Tibial artery (tissue), 4 donors: Measurements from ENCODE around the gene FIGNL2.
A peak's percentile ranks its signal among the peaks of the same experiment; 100 is the strongest.

Experiments used
- DNase-seq, 2 donors: peaks; one replicate each; pipeline ENCODE4 v3.0.0-alpha.2; 2019
- H3K27ac ChIP-seq, 2 donors: fragments of 200-600 bp; sonication (generic) in 1 of 2; 1 replicate in 1 of 2; 2 replicates in 1 of 2; pipeline ENCODE4 v1.5.1; 2018 to 2019; ENCODE audit warnings: mild to moderate bottlenecking in 1 of 2
- H3K27me3 ChIP-seq, 2 donors: fragments of 200-600 bp; sonication (generic) in 1 of 2; one replicate each; pipeline versions ENCODE4 v1.5.1 to v1.6.0; 2016 to 2019
- H3K36me3 ChIP-seq, 3 donors: fragments of 200-600 bp; sonication (generic) in 2 of 3; one replicate each; pipeline ENCODE4 v1.5.1; 2016 to 2019; ENCODE audit warnings: mild to moderate bottlenecking in 2 of 3
- H3K4me1 ChIP-seq, 4 donors: fragments of 200-600 bp; sonication (generic) in 2 of 4; 1 replicate in 3 of 4; 2 replicates in 1 of 4; pipeline ENCODE4 v1.5.1; 2016 to 2019
- H3K4me3 ChIP-seq, 2 donors: fragments of 200-600 bp; sonication (generic) in 1 of 2; 1 replicate in 1 of 2; 2 replicates in 1 of 2; pipeline ENCODE4 v1.5.1; 2018 to 2019; ENCODE audit warnings: mild to moderate bottlenecking in 2 of 2
- H3K9me3 ChIP-seq, 3 donors: fragments of 200-600 bp; sonication (generic) in 1 of 3; one replicate each; pipeline ENCODE4 v1.5.1; 2016 to 2019
- intact Hi-C: fragments of 100-400 bp; cut with DNase I; formaldehyde crosslinking; loops from one replicate; pipeline ENCODE4 v1.15.0; 2023; ENCODE audit warnings: low total_unique reads
- TF ChIP-seq, protein P1 (sequence below), 2 experiments: fragments of 200-600 bp in 1 of 2; fragments of 450-650 bp in 1 of 2; IDR thresholded peaks; one replicate each; pipeline ENCODE4 v1.5.1; 2017 to 2019; ENCODE audit warnings: antibody characterized with exemption in 2 of 2, mild to moderate bottlenecking in 1 of 2, moderate library complexity in 1 of 2

FIGNL2 gene

DNA sequence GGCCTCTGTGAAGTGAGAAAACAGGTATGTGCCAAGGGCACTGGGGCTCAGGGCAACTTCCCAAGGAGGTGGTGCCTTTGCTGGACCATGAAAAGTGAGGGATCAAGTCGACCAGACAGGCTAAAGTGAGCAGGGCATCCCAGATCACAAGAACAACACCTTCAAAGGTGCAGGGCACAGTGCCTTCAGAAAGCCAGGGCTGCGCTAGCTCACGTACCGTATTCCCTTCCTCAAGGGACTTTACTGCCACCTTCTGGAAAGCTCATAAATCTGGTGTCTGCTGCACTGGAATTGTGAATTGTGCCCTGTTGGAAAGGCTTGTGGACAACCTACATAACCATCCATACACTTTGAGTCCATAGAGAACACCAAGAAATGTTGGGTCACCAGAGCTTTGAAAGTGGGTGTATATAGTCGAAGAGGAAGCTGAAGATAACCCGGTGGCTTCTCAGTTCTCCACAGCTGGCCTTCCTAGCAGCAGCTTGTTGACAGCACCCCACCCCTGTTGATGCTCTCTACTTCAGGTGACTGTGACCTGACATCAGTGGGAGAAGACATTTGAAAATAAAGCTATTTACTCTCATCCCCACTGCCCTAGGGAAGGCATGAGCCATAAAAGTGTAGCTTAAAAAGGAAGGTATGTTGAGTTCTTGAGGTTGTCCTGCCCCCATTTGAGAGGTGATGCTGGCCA, 24.5 kb downstream of the FIGNL2 start:
- peaks cover 0 to 55% of the 10 kb centered on the region in 2 donors for H3K27me3 ChIP-seq
- TF ChIP-seq, protein P1, sequence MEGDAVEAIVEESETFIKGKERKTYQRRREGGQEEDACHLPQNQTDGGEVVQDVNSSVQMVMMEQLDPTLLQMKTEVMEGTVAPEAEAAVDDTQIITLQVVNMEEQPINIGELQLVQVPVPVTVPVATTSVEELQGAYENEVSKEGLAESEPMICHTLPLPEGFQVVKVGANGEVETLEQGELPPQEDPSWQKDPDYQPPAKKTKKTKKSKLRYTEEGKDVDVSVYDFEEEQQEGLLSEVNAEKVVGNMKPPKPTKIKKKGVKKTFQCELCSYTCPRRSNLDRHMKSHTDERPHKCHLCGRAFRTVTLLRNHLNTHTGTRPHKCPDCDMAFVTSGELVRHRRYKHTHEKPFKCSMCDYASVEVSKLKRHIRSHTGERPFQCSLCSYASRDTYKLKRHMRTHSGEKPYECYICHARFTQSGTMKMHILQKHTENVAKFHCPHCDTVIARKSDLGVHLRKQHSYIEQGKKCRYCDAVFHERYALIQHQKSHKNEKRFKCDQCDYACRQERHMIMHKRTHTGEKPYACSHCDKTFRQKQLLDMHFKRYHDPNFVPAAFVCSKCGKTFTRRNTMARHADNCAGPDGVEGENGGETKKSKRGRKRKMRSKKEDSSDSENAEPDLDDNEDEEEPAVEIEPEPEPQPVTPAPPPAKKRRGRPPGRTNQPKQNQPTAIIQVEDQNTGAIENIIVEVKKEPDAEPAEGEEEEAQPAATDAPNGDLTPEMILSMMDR (IDR thresholded peaks at IDR 0.05), result peak; percentile 32 to 36
- intact Hi-C loops, result no loop called here
- no peaks in the 10 kb centered on the region for H3K9me3 ChIP-seq
- no peak overlapping the region for H3K4me3 ChIP-seq
- no peak for DNase-seq
- no peak overlapping the region for H3K27ac ChIP-seq
- H3K4me1 ChIP-seq, result peaks cover 0 to 9% (median 0%) of the 10 kb centered on the region in 4 donors
- H3K36me3 ChIP-seq, result no peaks in the 10 kb centered on the region

DNA sequence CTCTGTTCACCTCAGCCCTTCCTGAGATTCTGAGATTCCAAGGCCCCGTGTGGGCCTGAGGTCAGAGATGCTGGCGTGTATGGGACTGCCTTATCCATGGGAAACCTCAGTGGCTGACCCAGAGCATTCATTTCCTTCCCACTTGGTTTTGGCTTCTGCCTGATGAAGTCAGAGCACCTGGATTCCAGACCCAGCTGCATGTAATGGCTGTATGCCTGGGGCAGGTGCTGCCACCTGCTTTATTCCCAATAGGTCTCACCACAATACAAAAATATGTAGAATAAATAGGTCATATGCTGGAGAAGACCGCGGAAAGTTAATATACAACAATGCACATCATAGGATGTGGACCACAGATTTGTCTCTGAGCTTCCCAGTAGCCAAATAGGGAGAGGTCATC, 25.6 kb downstream of the FIGNL2 start:
- peaks cover 0 to 9% (median 0%) of the 10 kb centered on the region in 4 donors for H3K4me1 ChIP-seq
- H3K4me3 ChIP-seq, result no peak overlapping the region
- peaks cover 0 to 56% of the 10 kb centered on the region in 2 donors for H3K27me3 ChIP-seq
- no peaks in the 10 kb centered on the region for H3K36me3 ChIP-seq
- no peak for DNase-seq
- H3K9me3 ChIP-seq, result no peaks in the 10 kb centered on the region
- TF ChIP-seq, protein P1 (IDR thresholded peaks at IDR 0.05), result no peak
- intact Hi-C loops, result no loop called here
- H3K27ac ChIP-seq, result no peak overlapping the region

DNA sequence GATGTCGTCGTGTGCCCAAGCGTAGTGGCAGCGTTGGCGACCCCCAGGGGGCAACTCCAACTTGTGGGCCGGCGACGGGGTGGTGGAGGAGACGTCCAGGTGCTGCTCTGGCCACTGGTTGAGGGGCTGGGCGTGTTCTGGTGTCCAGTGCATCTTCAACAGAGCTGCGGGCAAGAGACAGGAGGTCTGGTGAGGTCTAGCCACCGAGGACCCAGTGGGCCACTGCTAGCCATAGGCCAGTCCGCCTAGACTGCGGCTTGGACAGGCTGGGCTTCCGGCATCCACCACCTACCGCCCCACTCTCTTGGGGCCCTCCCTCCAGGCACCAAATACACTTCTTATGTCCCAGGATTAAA, 26.3 kb downstream of the FIGNL2 start:
- H3K27me3 ChIP-seq, result peaks cover 0 to 63% of the 10 kb centered on the region in 2 donors
- TF ChIP-seq, protein P1 (IDR thresholded peaks at IDR 0.05), result no peak
- H3K4me1 ChIP-seq, result peaks cover 0 to 9% (median 0%) of the 10 kb centered on the region in 4 donors
- H3K36me3 ChIP-seq, result no peaks in the 10 kb centered on the region
- DNase-seq, result no peak
- intact Hi-C loops, result no loop called here
- no peak overlapping the region for H3K4me3 ChIP-seq
- H3K9me3 ChIP-seq, result no peaks in the 10 kb centered on the region
- H3K27ac ChIP-seq, result no peak overlapping the region

DNA sequence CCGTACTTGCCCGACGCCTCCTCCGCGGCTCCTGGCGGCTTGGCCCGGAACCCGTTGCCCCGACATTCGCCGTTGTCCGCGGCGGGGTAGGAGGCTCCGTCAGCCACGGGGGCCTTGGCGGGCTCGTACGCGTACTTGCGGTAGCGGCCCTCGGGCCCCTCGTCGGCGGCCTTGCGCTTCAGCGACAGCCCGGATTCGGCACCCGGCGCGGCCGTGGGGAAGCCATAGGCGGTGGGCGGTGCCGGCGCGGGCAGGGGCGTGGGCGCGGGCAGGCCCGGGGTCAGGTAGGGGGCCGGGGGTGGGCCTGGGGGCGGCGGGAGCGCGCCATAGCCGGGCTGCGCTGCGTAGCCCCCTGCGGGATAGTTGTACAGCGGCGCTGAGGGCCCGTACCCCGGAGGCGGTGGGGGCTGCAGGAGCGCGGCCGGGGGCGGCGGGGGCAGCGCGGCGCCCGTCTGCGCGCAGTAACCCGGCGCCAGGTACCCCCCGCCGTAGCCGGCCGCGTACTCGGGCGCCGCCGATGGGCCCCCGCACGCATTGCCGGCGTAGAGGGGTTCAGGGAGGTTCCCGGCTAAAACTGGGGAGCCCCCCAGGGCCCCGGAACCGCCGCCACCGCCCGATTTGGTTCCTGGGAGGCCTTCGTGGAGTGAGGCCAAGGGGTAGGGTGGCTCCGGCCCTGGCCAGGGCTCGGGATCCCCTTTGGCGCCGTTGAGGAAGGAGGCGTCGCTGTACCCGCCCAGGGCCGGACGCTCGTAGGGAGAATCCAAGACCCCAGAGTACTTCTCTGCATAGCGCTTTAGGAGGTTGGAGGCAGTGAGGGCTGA, 26.9 kb downstream of the FIGNL2 start:
- Histone ChIP-seq H3K27me3 (peaks cover 0 to 68% of the 10 kb centered on the region in 2 donors), H3K9me3 (no peaks in the 10 kb centered on the region), H3K27ac (no peak overlapping the region), H3K4me3 (peak overlapping the region; percentile 25 to 35), H3K4me1 (peaks cover 0 to 7% (median 0%) of the 10 kb centered on the region in 4 donors), H3K36me3 (no peaks in the 10 kb centered on the region)
- TF ChIP-seq, protein P1 (IDR thresholded peaks at IDR 0.05), result no peak
- DNase-seq, result no peak
- intact Hi-C loops, result no loop called here

DNA sequence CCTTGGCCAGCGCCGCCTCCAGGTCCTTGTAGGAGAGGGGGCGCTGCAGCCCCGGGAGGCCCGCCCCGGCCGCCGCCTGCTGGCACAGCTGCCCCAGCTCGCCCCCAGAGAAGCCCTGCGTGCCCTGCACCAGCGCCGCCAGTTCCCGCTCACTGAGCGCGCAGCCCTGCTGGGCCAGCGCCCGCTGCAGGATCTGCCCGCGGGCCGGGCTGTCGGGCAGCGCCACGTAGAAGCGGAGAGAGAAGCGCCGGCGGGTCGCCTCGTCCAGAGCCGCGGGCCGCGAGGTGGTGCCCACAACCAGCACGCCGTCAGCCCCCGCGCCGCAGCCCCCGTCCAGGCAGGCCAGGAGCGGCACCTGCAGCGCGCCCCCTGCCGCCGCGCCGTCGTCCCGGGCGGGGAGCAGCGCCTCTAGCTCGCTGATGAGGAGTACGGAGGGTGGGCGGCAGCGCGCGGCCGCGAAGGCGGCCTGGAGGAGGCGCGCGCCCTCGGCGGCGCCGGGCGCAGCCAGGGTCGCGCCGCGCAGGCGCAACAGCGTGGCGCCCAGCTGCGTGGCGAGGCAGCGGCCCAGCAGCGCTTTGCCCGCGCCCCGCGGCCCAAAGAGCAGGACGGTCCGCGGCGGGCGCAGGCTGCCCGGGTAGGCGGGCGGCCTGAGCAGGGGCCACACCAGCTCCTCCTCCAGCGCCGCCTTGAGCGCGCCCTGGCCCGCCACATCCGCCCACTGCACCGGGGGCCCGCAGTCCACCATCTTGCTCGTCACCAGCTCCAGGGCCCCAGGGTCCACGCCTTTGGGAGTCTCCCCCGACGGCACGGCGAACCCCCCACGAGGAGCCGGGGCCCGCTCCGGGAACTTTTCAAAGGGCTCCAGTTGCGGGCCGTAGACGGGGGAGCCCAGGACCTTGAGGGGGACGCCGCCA, 27.7 kb downstream of the FIGNL2 start:
- Histone ChIP-seq H3K4me1 (peaks cover 0 to 6% (median 0%) of the 10 kb centered on the region in 4 donors), H3K9me3 (no peaks in the 10 kb centered on the region), H3K27me3 (peaks cover 0 to 71% of the 10 kb centered on the region in 2 donors), H3K27ac (no peak overlapping the region), H3K4me3 (peak overlapping the region; percentile 25 to 35), H3K36me3 (no peaks in the 10 kb centered on the region)
- DNase-seq, result no peak
- intact Hi-C loops, result no loop called here
- TF ChIP-seq, protein P1 (IDR thresholded peaks at IDR 0.05), result no peak
